Liver (tissue), 4 donors: Measurements from ENCODE around the gene RHBDF2. TPM values are rescaled to one million over a fixed set of nuclear protein-coding genes. Genes with fewer than 3 reads are reported as not detected.

Source experiments
- polyA plus RNA-seq, 2 donors: library from polyadenylated mRNA; stranded (reverse) in 1 of 2; unstranded in 1 of 2; fragments of 200-250 nt in 1 of 2; fragments of >200 nt in 1 of 2; fragmentation: Nextera tagmentation in 1 of 2; extraction: Ambion mirVana in 1 of 2; gene quantifications; one replicate each; pipeline versions ENCODE4 v1.2.1 to v1.2.3, GENCODE V29; 2013 to 2015
- total RNA-seq, 2 donors: library from RNA; depleted of rRNA; stranded (reverse); fragments of >200 nt; gene quantifications; one replicate each; pipeline ENCODE4 v1.2.3, GENCODE V29; 2014
- donor health status: healthy.
- donor health status: healthy.
- donor health status: healthy.

RHBDF2 gene
- total and polyA plus RNA-seq, 4 donors = 2.9 to 6.7 (median 4.6) TPM

Other genes starting within 250 kb of the RHBDF2 start
- 1 to 10 TPM; 1.7 to 6.5 TPM for gene UBALD2, start 236.1 kb downstream of the RHBDF2 start, total RNA-seq
- 1 to 10 TPM; 1.4 to 5.5 TPM for gene UBALD2, start 236.1 kb downstream of the RHBDF2 start, polyA plus RNA-seq
- 1 to 10 TPM in 1 of 2 donors, under 1 TPM in 1; 0.56 to 6.1 TPM for gene QRICH2, start 193.1 kb downstream of the RHBDF2 start, total RNA-seq
- gene QRICH2, start 193.1 kb downstream of the RHBDF2 start, polyA plus RNA-seq = under 1 TPM; 0.67 TPM
- gene PRPSAP1, start 147.5 kb downstream of the RHBDF2 start, total RNA-seq = 10 to 100 TPM; 21.4 to 78.1 TPM
- gene PRPSAP1, start 147.5 kb downstream of the RHBDF2 start, polyA plus RNA-seq = 10 to 100 TPM; 33.9 to 71.3 TPM
- 10 to 100 TPM in 1 of 2 donors, under 1 TPM in 1; 0.92 to 11.4 TPM for gene SPHK1, start 116.8 kb downstream of the RHBDF2 start, total RNA-seq
- 1 to 10 TPM in 1 of 2 donors, under 1 TPM in 1; 0.89 to 1.3 TPM for gene SPHK1, start 116.8 kb downstream of the RHBDF2 start, polyA plus RNA-seq
- gene UBE2O, start 48.3 kb downstream of the RHBDF2 start, total RNA-seq = 10 to 100 TPM; 13.1 to 71.5 TPM
- gene UBE2O, start 48.3 kb downstream of the RHBDF2 start, polyA plus RNA-seq = 1 to 10 TPM; 3.3 to 5.4 TPM
- not detected for gene AANAT, start 33.8 kb downstream of the RHBDF2 start, total RNA-seq
- gene AANAT, start 33.8 kb downstream of the RHBDF2 start, polyA plus RNA-seq = not detected
- gene CYGB, start 36.3 kb upstream of the RHBDF2 start, total RNA-seq = 1 to 10 TPM; 1.6 to 7.8 TPM
- 1 to 10 TPM in 1 of 2 donors, under 1 TPM in 1; 0.83 to 1.2 TPM for gene CYGB, start 36.3 kb upstream of the RHBDF2 start, polyA plus RNA-seq
- 1 to 10 TPM in 1 of 2 donors, under 1 TPM in 1; 0.75 to 1.0 TPM for gene PRCD, start 38.6 kb upstream of the RHBDF2 start, total RNA-seq
- under 1 TPM in 1 of 2 donors, not detected in 1; 0.63 TPM for gene PRCD, start 38.6 kb upstream of the RHBDF2 start, polyA plus RNA-seq
- gene ST6GALNAC2, start 84.4 kb upstream of the RHBDF2 start, total RNA-seq = 1 to 10 TPM; 1.3 to 2.6 TPM
- gene ST6GALNAC2, start 84.4 kb upstream of the RHBDF2 start, polyA plus RNA-seq = under 1 TPM; 0.52 to 0.90 TPM
- 1 to 10 TPM in 1 of 2 donors, not detected in 1; 2.1 TPM for gene ST6GALNAC1, start 142.3 kb upstream of the RHBDF2 start, total RNA-seq
- gene ST6GALNAC1, start 142.3 kb upstream of the RHBDF2 start, polyA plus RNA-seq = under 1 TPM; 0.16 to 0.21 TPM
- 10 to 100 TPM in 1 of 2 donors, 1 to 10 TPM in 1; 9.8 to 12.9 TPM for gene MXRA7, start 209.5 kb upstream of the RHBDF2 start, total RNA-seq
- 10 to 100 TPM in 1 of 2 donors, 1 to 10 TPM in 1; 4.8 to 22.1 TPM for gene MXRA7, start 209.5 kb upstream of the RHBDF2 start, polyA plus RNA-seq
- gene JMJD6, start 225.2 kb upstream of the RHBDF2 start, total RNA-seq = 10 to 100 TPM; 10.6 to 16.1 TPM
- gene JMJD6, start 225.2 kb upstream of the RHBDF2 start, polyA plus RNA-seq = 10 to 100 TPM in 1 of 2 donors, 1 to 10 TPM in 1; 9.9 to 11.8 TPM
- 10 to 100 TPM; 15.6 to 17.4 TPM for gene METTL23, start 225.4 kb upstream of the RHBDF2 start, total RNA-seq
- gene METTL23, start 225.4 kb upstream of the RHBDF2 start, polyA plus RNA-seq = 10 to 100 TPM; 26.8 to 37.2 TPM
- gene SRSF2, start 235.9 kb upstream of the RHBDF2 start, total RNA-seq = 100 to 1,000 TPM; 171 to 184 TPM
- 100 to 1,000 TPM in 1 of 2 donors, 10 to 100 TPM in 1; 66.5 to 130 TPM for gene SRSF2, start 235.9 kb upstream of the RHBDF2 start, polyA plus RNA-seq
- gene MFSD11, start 236.7 kb upstream of the RHBDF2 start, total RNA-seq = 10 to 100 TPM; 24.6 to 26.9 TPM
- gene MFSD11, start 236.7 kb upstream of the RHBDF2 start, polyA plus RNA-seq = 10 to 100 TPM in 1 of 2 donors, 1 to 10 TPM in 1; 8.6 to 10.3 TPM